Measurements from ENCODE around the gene ABCC4.
A peak's percentile ranks its signal among the peaks of the same experiment; 100 is the strongest.

Gene ABCC4

GRCh38 chr13:95111608-95112007, 189.6 kb downstream of the ABCC4 start:
- no peak for DNase-seq

GRCh38 chr13:95106562-95106961, 194.7 kb downstream of the ABCC4 start:
- no peak for DNase-seq

GRCh38 chr13:95100525-95101433, 200.5 kb downstream of the ABCC4 start:
- peak; percentile 62 for DNase-seq

GRCh38 chr13:95099541-95099940, 201.7 kb downstream of the ABCC4 start:
- no peak for DNase-seq

- DNase-seq, result no peak
These were observed 202.3 kb downstream of the ABCC4 start for GRCh38 chr13:95098916-95099315.

- no peak for DNase-seq
These were observed 209.5 kb downstream of the ABCC4 start for GRCh38 chr13:95091755-95092154.

- DNase-seq, result no peak
These were observed 213.4 kb downstream of the ABCC4 start for GRCh38 chr13:95087746-95088305.

GRCh38 chr13:95086761-95087160, 214.5 kb downstream of the ABCC4 start:
- no peak for DNase-seq

- DNase-seq, result no peak
These were observed 217.5 kb downstream of the ABCC4 start for GRCh38 chr13:95083758-95084157.

- no peak for DNase-seq
These were observed 218.2 kb downstream of the ABCC4 start for GRCh38 chr13:95083066-95083465.

- DNase-seq, result no peak
These were observed 225.7 kb downstream of the ABCC4 start for GRCh38 chr13:95075506-95075905.

- no peak for DNase-seq
These were observed 226.4 kb downstream of the ABCC4 start for GRCh38 chr13:95074820-95075219.

- no peak for DNase-seq
These were observed 227.4 kb downstream of the ABCC4 start for GRCh38 chr13:95073747-95074311.

- no peak for DNase-seq
These were observed 233.9 kb downstream of the ABCC4 start for GRCh38 chr13:95067303-95067702.

GRCh38 chr13:95060014-95060519, 241.2 kb downstream of the ABCC4 start:
- no peak for DNase-seq

GRCh38 chr13:95059306-95059705, 241.9 kb downstream of the ABCC4 start:
- DNase-seq, result no peak

- DNase-seq, result no peak
These were observed 242.6 kb downstream of the ABCC4 start for GRCh38 chr13:95058680-95059079.

GRCh38 chr13:95056266-95056665, 245.0 kb downstream of the ABCC4 start:
- no peak for DNase-seq

GRCh38 chr13:95050800-95051615, 250.2 kb downstream of the ABCC4 start:
- peak; percentile 50 for DNase-seq

GRCh38 chr13:95049772-95050171, 251.5 kb downstream of the ABCC4 start:
- peak; percentile 32 for DNase-seq

- no peak for DNase-seq
These were observed 256.6 kb downstream of the ABCC4 start for GRCh38 chr13:95044452-95045205.

- DNase-seq, result no peak
These were observed 261.8 kb downstream of the ABCC4 start for GRCh38 chr13:95039415-95039814.

Data from activated CD4-positive, alpha-beta T cell treated with anti-CD3 and anti-CD28 coated beads, Interleukin-2, amount 50 U/mL, for 16 hours (primary cell).